C4-2B (cell line): ENCODE results near the gene SPATA3.

Source experiments
- H3K27ac ChIP-seq: fragments of 450-650 bp; 2 replicates; pipeline ENCODE4 v1.5.1; 2017
- ZFX ChIP-seq: fragments of 450-650 bp; IDR thresholded peaks from 2 replicates; pipeline ENCODE4 v1.6.1; 2017
- TF ChIP-seq, protein P1 (sequence below): fragments of 450-650 bp; conservative IDR thresholded peaks from 2 replicates; pipeline ENCODE4 v1.5.1; 2017; ENCODE audit warnings: mild to moderate bottlenecking

SPATA3 gene

DNA sequence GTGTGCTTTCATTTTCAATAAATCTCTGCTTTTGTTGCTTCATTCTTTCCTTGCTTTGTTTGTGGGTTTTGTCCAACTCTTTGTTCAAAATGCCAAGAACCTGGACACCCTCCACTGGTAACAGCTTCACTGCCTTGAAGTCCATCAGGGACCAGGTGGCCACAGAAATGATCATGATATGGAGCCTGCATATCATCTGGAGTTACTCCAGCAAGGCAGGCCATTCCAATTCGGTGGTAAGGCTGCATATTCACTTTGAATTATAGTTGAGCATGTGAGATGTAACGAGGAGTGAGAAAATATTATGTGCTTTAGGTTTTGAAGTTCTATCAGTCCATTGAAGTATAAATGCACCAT is 26.3 kb upstream of the SPATA3 start:
- TF ChIP-seq, protein P1, sequence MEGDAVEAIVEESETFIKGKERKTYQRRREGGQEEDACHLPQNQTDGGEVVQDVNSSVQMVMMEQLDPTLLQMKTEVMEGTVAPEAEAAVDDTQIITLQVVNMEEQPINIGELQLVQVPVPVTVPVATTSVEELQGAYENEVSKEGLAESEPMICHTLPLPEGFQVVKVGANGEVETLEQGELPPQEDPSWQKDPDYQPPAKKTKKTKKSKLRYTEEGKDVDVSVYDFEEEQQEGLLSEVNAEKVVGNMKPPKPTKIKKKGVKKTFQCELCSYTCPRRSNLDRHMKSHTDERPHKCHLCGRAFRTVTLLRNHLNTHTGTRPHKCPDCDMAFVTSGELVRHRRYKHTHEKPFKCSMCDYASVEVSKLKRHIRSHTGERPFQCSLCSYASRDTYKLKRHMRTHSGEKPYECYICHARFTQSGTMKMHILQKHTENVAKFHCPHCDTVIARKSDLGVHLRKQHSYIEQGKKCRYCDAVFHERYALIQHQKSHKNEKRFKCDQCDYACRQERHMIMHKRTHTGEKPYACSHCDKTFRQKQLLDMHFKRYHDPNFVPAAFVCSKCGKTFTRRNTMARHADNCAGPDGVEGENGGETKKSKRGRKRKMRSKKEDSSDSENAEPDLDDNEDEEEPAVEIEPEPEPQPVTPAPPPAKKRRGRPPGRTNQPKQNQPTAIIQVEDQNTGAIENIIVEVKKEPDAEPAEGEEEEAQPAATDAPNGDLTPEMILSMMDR: no peak
- TF ChIP-seq ZFX: no peak
- no peak overlapping the region for H3K27ac ChIP-seq

GRCh38 chr2:230972046-230972445 is 23.9 kb upstream of the SPATA3 start:
- H3K27ac ChIP-seq: no peak overlapping the region
- no peak for TF ChIP-seq ZFX
- TF ChIP-seq, protein P1: no peak

DNA sequence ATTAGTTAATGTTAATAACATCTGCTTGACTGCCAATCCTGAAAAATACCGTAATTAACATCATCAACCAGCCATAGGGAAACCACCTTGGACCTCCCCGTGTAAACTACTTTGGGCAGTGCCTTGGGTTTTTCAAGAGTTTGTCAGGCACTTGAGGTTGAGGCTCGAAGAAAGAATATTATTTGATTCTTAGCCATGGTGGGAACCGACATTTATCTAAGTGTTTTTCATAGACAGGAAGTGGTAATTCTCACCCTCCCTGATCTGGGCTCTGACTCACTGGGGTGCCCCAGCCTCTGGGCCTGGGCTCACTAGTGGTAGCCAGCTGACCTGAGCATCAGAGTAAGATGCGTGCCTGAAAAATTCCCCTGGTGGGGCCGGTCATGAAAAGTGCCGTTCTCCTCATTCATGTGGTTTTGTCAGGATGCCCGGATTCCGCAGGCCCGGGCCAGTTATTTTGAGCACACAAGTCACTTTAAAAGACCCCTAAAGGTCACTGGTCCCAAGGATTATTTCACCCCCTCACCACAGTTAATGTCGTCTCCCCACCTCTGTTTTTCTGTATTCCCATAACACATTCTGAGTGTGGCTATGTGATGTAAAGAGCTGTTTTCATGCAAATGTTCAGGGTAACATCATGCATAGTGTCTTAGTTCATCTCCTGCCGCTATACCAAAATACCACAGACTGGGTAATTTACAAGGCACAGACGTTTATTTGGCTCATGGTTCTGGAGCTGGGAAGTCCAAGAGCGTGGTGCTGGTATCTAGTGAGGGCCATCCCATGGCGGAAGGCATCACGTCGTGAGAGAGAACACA is 21.6 kb upstream of the SPATA3 start:
- H3K27ac ChIP-seq: no peak overlapping the region
- TF ChIP-seq, protein P1: no peak
- no peak for TF ChIP-seq ZFX

GRCh38 chr2:230975927-230976326 is 20.0 kb upstream of the SPATA3 start:
- no peak for TF ChIP-seq ZFX
- no peak overlapping the region for H3K27ac ChIP-seq

DNA sequence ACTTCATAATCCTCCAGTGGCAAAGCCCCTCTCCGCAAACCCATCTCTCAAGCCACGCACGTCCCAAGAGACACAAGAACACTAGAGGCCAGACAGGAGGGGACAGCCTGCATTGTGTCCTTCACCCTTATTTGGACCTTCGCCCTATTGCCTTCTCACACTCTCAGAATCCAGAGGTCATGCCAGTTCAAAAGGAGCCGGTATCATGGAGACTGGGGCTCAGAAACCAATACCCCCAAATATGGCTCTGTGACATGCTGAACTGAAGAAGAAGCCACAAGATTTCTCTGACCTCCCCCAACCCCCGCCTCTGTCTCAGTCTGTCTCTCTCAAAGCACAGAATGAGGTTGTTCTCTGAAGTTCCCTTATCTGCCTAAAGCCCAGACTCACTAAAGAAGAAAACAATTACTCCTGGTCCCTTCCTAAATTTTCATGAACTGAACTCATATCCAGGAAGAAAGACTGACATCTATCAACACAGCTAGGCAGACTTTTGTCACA is 19.2 kb upstream of the SPATA3 start:
- TF ChIP-seq ZFX: no peak
- TF ChIP-seq, protein P1: no peak
- H3K27ac ChIP-seq: no peak overlapping the region

DNA sequence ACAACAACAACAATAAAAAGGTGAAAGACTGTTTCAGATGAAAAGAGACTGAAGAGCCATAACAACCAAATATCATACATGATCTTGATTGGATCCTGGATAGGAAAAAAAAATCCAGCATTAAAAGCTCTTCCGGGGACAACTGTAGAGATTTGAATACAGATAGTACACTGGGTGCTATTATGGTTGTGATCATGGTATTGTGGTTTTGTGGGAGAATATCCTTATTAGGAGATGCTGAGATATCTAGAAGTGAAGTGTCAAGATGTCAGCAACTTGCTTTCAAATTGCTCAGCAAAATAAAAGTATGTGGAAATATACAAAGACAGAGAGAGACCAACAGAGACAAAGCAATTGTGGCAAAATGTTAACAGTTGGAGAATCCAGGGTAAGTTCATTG is 15.5 kb upstream of the SPATA3 start:
- H3K27ac ChIP-seq: no peak overlapping the region
- no peak for TF ChIP-seq ZFX
- TF ChIP-seq, protein P1: no peak

DNA sequence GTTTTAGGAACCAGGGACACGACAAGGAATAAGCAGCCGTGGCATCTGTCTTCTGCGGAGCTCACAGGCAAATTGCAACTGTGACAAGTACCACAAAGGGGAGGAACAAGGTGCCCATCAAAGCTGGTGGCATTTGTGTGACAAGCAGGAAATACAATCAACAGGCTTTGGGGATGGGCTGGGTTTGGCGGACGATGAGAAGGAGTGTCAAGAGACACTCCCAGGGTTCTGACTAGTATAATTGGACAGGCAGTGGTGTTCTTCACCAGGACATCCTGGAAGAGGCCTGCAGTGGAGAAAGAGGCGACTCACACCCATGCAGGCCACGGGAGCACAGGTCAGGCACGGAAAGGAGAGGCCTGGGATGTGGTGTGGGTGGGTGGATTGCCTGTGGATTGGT is 14.2 kb upstream of the SPATA3 start:
- no peak overlapping the region for H3K27ac ChIP-seq
- TF ChIP-seq, protein P1: no peak
- no peak for TF ChIP-seq ZFX

GRCh38 chr2:230982126-230982525 is 13.8 kb upstream of the SPATA3 start:
- TF ChIP-seq ZFX: no peak
- TF ChIP-seq, protein P1: no peak

More at GRCh38 chr2:230982126-230982525, 13.8 kb upstream of the SPATA3 start:
- H3K27ac ChIP-seq: no peak overlapping the region
